Measurements from ENCODE around the gene RAB40B. TPM values are rescaled to one million over a fixed set of nuclear protein-coding genes. Genes with fewer than 3 reads are reported as not detected.

Gene RAB40B
- total RNA-seq, 6 experiments from 2014 or later: 3.7 to 12.5 (median 9.3) TPM

DNA sequence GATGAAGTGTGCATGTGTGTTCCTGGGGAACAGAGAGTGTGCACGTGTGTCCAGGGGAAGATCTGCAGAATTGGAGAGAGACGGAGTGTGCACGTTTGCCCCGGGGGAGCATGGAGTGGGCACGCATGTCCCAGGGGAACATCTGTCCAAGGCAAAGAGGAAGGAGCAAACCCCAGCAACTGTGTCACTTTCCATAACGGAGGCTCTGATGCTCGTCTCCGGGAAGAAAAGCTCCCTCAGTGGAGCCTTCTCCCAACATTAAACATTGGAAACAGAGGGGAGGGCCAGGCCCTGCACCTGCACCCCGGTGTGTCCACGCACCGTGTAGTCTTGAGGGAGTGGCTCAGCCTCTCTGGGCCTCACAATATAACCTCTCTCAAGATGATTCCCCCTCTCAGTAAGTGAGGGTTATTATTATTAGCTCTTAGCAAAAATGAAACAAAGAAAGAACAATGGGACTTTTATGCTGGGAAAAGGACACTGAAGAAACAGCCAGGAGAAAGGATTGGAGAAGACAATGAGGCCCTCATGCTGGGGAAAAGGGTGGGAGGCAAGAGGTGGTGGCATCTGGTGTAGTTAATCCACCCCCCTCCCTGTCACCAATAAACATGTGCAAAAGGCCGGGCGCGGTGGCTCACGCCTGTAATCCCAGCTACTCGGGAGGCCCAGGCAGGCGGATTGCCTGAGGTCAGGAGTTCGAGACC is 7.6 kb downstream of the RAB40B start:
- DNase-seq: no peak
- Histone ChIP-seq H3K4me1 (peaks cover 0 to 19% (median 4%) of the 10 kb centered on the region in 4 donors), H3K9me3 (no peaks in the 10 kb centered on the region), H3K36me3 (no peaks in the 10 kb centered on the region), H3K27ac (no peak overlapping the region), H3K4me3 (no peak overlapping the region), H3K27me3 (no peaks in the 10 kb centered on the region)
- ATAC-seq: no peak
- TF ChIP-seq, protein P1, sequence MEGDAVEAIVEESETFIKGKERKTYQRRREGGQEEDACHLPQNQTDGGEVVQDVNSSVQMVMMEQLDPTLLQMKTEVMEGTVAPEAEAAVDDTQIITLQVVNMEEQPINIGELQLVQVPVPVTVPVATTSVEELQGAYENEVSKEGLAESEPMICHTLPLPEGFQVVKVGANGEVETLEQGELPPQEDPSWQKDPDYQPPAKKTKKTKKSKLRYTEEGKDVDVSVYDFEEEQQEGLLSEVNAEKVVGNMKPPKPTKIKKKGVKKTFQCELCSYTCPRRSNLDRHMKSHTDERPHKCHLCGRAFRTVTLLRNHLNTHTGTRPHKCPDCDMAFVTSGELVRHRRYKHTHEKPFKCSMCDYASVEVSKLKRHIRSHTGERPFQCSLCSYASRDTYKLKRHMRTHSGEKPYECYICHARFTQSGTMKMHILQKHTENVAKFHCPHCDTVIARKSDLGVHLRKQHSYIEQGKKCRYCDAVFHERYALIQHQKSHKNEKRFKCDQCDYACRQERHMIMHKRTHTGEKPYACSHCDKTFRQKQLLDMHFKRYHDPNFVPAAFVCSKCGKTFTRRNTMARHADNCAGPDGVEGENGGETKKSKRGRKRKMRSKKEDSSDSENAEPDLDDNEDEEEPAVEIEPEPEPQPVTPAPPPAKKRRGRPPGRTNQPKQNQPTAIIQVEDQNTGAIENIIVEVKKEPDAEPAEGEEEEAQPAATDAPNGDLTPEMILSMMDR (IDR thresholded peaks at IDR 0.05): no peak
- no peak for TF ChIP-seq POLR2A (IDR thresholded peaks at IDR 0.05)
- intact Hi-C loops (cut with DNase I): no loop called here
- WGBS (ENCODE audit: insufficient coverage, low coverage, low lambda C conversion rate, missing lambda C conversion rate): 84% methylated on average over 7 of the region's 18 CpGs

GRCh38 chr17:82689077-82689476 is 9.4 kb downstream of the RAB40B start:
- Histone ChIP-seq H3K4me1 (peaks cover 0 to 23% (median 6%) of the 10 kb centered on the region in 4 donors), H3K27me3 (no peaks in the 10 kb centered on the region), H3K9me3 (no peaks in the 10 kb centered on the region), H3K4me3 (no peak overlapping the region), H3K36me3 (no peaks in the 10 kb centered on the region), H3K27ac (peak overlapping the region in 1 of 3 donors; percentile 96)
- WGBS (ENCODE audit: insufficient coverage, low coverage, low lambda C conversion rate, missing lambda C conversion rate): 0% methylated on average over 1 of the region's 8 CpGs
- TF ChIP-seq, protein P1 (IDR thresholded peaks at IDR 0.05): no peak
- no peak for TF ChIP-seq POLR2A (IDR thresholded peaks at IDR 0.05)
- DNase-seq: no peak
- no peak for ATAC-seq
- intact Hi-C loops (cut with DNase I): no loop called here

- no peak for TF ChIP-seq POLR2A (IDR thresholded peaks at IDR 0.05)
- TF ChIP-seq, protein P1 (IDR thresholded peaks at IDR 0.05): no peak
- ATAC-seq (peak; percentile 3 to 22 (median 6)), DNase-seq (no peak)
- no peaks in the 10 kb centered on the region for H3K27me3 ChIP-seq
- peak overlapping the region; percentile 84 to 96 (median 92) for H3K27ac ChIP-seq
- H3K4me1 ChIP-seq: peaks cover 0 to 23% (median 6%) of the 10 kb centered on the region in 4 donors
- no peaks in the 10 kb centered on the region for H3K9me3 ChIP-seq
- no peaks in the 10 kb centered on the region for H3K36me3 ChIP-seq
- H3K4me3 ChIP-seq: no peak overlapping the region
- intact Hi-C loops (cut with DNase I): no loop called here
- 94% methylated on average over 4 of the region's 9 CpGs for WGBS (ENCODE audit: insufficient coverage, low coverage, low lambda C conversion rate, missing lambda C conversion rate)
These were observed 10.6 kb downstream of the RAB40B start for GRCh38 chr17:82687871-82688270.

DNA sequence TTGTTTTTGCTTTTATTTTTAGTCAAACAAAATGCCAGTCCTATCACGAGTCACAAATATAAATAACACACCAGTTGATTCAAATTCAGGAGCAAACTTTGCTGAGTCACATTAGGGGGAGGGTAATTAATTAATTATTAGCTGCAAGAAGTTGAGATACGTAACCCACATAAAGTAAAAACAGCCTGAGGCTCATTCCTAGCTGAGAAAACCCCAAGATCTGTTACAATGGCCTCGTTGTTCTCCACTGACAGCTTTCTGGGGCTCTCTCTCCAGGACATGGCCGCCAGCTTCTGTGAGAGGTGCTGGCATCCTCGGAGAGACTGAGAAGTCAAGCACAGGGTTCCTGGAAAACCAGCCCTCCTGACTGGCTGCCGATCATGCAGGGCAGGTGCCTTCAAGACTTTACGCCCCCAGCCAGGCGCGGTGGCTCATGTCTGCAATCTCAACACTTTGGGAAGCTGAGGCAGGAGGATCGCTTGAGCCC is 11.1 kb downstream of the RAB40B start:
- intact Hi-C loops (cut with DNase I): no loop called here
- Histone ChIP-seq H3K36me3 (no peaks in the 10 kb centered on the region), H3K4me3 (no peak overlapping the region), H3K27ac (peak overlapping the region; percentile 84 to 96 (median 92)), H3K4me1 (peaks cover 0 to 23% (median 6%) of the 10 kb centered on the region in 4 donors), H3K27me3 (no peaks in the 10 kb centered on the region), H3K9me3 (no peaks in the 10 kb centered on the region)
- WGBS (ENCODE audit: insufficient coverage, low coverage, low lambda C conversion rate, missing lambda C conversion rate): 53% methylated on average over 9 of the region's 10 CpGs
- ATAC-seq (peak; percentile 46 to 58 (median 56)), DNase-seq (no peak)
- TF ChIP-seq POLR2A (IDR thresholded peaks at IDR 0.05): peak; percentile 17
- TF ChIP-seq, protein P1 (IDR thresholded peaks at IDR 0.05): no peak

Data from right lobe of liver (tissue), 6 donors.